HG03469 (cell line): ENCODE data around the gene TTC23.
A peak's percentile ranks its signal among the peaks of the same experiment; 100 is the strongest.

ENCODE experiments used
- ATAC-seq: cut with Tn5 transposase; IDR thresholded peaks from one replicate; pipeline ENCODE4 v1.9.1; 2021; ENCODE audit warnings: mild to moderate bottlenecking, moderate library complexity, moderate number of reproducible peaks; ENCODE audit not compliant: unreplicated experiment

Gene TTC23

GRCh38 chr15:99167640-99168039, 81.7 kb downstream of the TTC23 start:
- ATAC-seq = no peak

- ATAC-seq = no peak
Measured at GRCh38 chr15:99167201-99167600, 82.2 kb downstream of the TTC23 start.

- no peak for ATAC-seq
Measured at GRCh38 chr15:99165956-99166689, 83.3 kb downstream of the TTC23 start.

GRCh38 chr15:99165020-99165790, 84.2 kb downstream of the TTC23 start:
- no peak for ATAC-seq

GRCh38 chr15:99164119-99164518, 85.3 kb downstream of the TTC23 start:
- no peak for ATAC-seq

- ATAC-seq = no peak
Measured at GRCh38 chr15:99163271-99164062, 85.9 kb downstream of the TTC23 start.

GRCh38 chr15:99158626-99159412, 90.6 kb downstream of the TTC23 start:
- ATAC-seq = peak; percentile 50

- no peak for ATAC-seq
Measured at GRCh38 chr15:99157456-99157855, 91.9 kb downstream of the TTC23 start.

- no peak for ATAC-seq
Measured at GRCh38 chr15:99155961-99156443, 93.4 kb downstream of the TTC23 start.

- ATAC-seq = no peak
Measured at GRCh38 chr15:99154271-99154670, 95.1 kb downstream of the TTC23 start.

GRCh38 chr15:99153026-99153535, 96.3 kb downstream of the TTC23 start:
- no peak for ATAC-seq

GRCh38 chr15:99151156-99151555, 98.2 kb downstream of the TTC23 start:
- no peak for ATAC-seq

GRCh38 chr15:99149366-99149765, 100.0 kb downstream of the TTC23 start:
- ATAC-seq = no peak

GRCh38 chr15:99148851-99149276, 100.5 kb downstream of the TTC23 start:
- no peak for ATAC-seq

- no peak for ATAC-seq
Measured at GRCh38 chr15:99146661-99147060, 102.7 kb downstream of the TTC23 start.

- no peak for ATAC-seq
Measured at GRCh38 chr15:99145778-99146177, 103.6 kb downstream of the TTC23 start.

- ATAC-seq = no peak
Measured at GRCh38 chr15:99145005-99145404, 104.4 kb downstream of the TTC23 start.

GRCh38 chr15:99143655-99144610, 105.4 kb downstream of the TTC23 start:
- no peak for ATAC-seq

- ATAC-seq = no peak
Measured at GRCh38 chr15:99143242-99143641, 106.1 kb downstream of the TTC23 start.
